Activated CD8-positive, alpha-beta memory T cell treated with anti-CD3 and anti-CD28 coated beads, Interleukin-2, amount 50 U/mL, for 48 hours (primary cell): Measurements from ENCODE around the gene EPHA4.

Source experiments
- DNase-seq: peaks from one replicate; pipeline ENCODE4 v3.0.0-alpha.2; 2020

Gene EPHA4

GRCh38 chr2:221501210-221501882 lies 70.8 kb downstream of the EPHA4 start:
- no peak for DNase-seq

GRCh38 chr2:221500501-221501209 lies 71.4 kb downstream of the EPHA4 start:
- no peak for DNase-seq

GRCh38 chr2:221495731-221496130 lies 76.4 kb downstream of the EPHA4 start:
- DNase-seq: no peak

GRCh38 chr2:221494556-221494955 lies 77.5 kb downstream of the EPHA4 start:
- no peak for DNase-seq

- no peak for DNase-seq
Observed at GRCh38 chr2:221493391-221493790, 78.7 kb downstream of the EPHA4 start.

GRCh38 chr2:221492636-221493035 lies 79.5 kb downstream of the EPHA4 start:
- DNase-seq: no peak

GRCh38 chr2:221490506-221491060 lies 81.5 kb downstream of the EPHA4 start:
- DNase-seq: no peak

GRCh38 chr2:221488136-221488807 lies 83.8 kb downstream of the EPHA4 start:
- no peak for DNase-seq

- no peak for DNase-seq
Observed at GRCh38 chr2:221486106-221486505, 86.0 kb downstream of the EPHA4 start.

- no peak for DNase-seq
Observed at GRCh38 chr2:221485503-221485870, 86.6 kb downstream of the EPHA4 start.

- DNase-seq: no peak
Observed at GRCh38 chr2:221484761-221485502, 87.2 kb downstream of the EPHA4 start.

- DNase-seq: no peak
Observed at GRCh38 chr2:221482666-221483455, 89.2 kb downstream of the EPHA4 start.

GRCh38 chr2:221480821-221481220 lies 91.3 kb downstream of the EPHA4 start:
- no peak for DNase-seq

GRCh38 chr2:221480163-221480562 lies 91.9 kb downstream of the EPHA4 start:
- DNase-seq: no peak

GRCh38 chr2:221478485-221478863 lies 93.6 kb downstream of the EPHA4 start:
- no peak for DNase-seq

- no peak for DNase-seq
Observed at GRCh38 chr2:221477714-221478484, 94.2 kb downstream of the EPHA4 start.

GRCh38 chr2:221476195-221476594 lies 95.9 kb downstream of the EPHA4 start:
- no peak for DNase-seq

GRCh38 chr2:221473451-221473850 lies 98.7 kb downstream of the EPHA4 start:
- no peak for DNase-seq

- DNase-seq: no peak
Observed at GRCh38 chr2:221468317-221468716, 103.8 kb downstream of the EPHA4 start.

GRCh38 chr2:221467610-221468009 lies 104.5 kb downstream of the EPHA4 start:
- DNase-seq: no peak

- DNase-seq: no peak
Observed at GRCh38 chr2:221466744-221467143, 105.4 kb downstream of the EPHA4 start.
